ENCODE data around the gene VSIR. TPM values are rescaled to one million over a fixed set of nuclear protein-coding genes. Genes with fewer than 3 reads are reported as not detected.

Gene VSIR
- total and polyA plus RNA-seq, 10 of the 15 experiments (the other 5 are each of a cell fraction or from before 2014, with no cell fraction given) = 0.19 to 12.5 (median 6.7) TPM

DNA sequence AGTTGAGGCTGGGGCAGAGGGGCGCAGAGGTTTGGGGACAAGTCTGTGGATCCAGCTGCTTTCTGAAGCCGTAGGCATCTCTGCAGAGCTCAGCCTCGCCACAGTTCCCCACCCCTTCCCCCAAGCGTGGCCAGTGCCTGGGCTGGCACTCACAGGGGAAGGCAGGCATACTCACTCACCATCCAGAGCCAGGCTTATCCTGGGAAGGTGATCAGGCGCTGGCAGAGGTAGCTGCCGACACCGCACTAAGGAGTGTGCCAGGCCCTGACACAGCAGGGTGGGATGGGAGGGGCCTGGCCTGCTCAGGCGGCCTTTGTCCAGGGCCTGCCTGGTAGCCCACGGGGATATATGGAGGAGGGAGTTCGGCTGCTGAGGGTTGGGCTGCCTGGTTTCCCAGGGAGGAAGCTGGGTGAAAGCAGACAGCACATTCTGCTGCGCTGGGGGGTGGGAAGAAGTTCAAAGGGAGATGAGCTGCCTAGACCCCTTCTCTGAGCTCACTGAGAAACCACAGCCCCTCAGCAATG, 15.9 kb downstream of the VSIR start:
- H3K79me2 ChIP-seq (ENCODE audit: control insufficient read depth, insufficient read depth, low read length) = no peaks in the 10 kb centered on the region
- POLR2A ChIA-PET = interaction anchor here (1.0 to 2.8 kb wide), 4 partner anchors 9 to 24 kb away, joined by 3 to 10 read pairs (median 4); partner anchors contain the start of gene VSIR
- peak overlapping the region; percentile 3; the same call in 1 of the 2 replicates for H3K4me2 ChIP-seq (ENCODE audit: control insufficient read depth, insufficient read depth)
- TF ChIP-seq ZNF384 (IDR thresholded peaks at IDR 0.05; ENCODE audit: borderline replicate concordance, low read depth, low read length) (no peak), TARDBP (IDR thresholded peaks at IDR 0.05; ENCODE audit: borderline replicate concordance) (no peak), ZNF207 (IDR thresholded peaks at IDR 0.05; ENCODE audit: borderline replicate concordance) (no peak), IRF4 (IDR thresholded peaks at IDR 0.05; ENCODE audit: low read depth, low read length) (no peak), SMARCA5 (IDR thresholded peaks at IDR 0.05) (no peak)
- TF ChIP-seq, protein P1, sequence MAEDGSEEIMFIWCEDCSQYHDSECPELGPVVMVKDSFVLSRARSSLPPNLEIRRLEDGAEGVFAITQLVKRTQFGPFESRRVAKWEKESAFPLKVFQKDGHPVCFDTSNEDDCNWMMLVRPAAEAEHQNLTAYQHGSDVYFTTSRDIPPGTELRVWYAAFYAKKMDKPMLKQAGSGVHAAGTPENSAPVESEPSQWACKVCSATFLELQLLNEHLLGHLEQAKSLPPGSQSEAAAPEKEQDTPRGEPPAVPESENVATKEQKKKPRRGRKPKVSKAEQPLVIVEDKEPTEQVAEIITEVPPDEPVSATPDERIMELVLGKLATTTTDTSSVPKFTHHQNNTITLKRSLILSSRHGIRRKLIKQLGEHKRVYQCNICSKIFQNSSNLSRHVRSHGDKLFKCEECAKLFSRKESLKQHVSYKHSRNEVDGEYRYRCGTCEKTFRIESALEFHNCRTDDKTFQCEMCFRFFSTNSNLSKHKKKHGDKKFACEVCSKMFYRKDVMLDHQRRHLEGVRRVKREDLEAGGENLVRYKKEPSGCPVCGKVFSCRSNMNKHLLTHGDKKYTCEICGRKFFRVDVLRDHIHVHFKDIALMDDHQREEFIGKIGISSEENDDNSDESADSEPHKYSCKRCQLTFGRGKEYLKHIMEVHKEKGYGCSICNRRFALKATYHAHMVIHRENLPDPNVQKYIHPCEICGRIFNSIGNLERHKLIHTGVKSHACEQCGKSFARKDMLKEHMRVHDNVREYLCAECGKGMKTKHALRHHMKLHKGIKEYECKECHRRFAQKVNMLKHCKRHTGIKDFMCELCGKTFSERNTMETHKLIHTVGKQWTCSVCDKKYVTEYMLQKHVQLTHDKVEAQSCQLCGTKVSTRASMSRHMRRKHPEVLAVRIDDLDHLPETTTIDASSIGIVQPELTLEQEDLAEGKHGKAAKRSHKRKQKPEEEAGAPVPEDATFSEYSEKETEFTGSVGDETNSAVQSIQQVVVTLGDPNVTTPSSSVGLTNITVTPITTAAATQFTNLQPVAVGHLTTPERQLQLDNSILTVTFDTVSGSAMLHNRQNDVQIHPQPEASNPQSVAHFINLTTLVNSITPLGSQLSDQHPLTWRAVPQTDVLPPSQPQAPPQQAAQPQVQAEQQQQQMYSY (CRISPR knock-in tag; IDR thresholded peaks at IDR 0.05) = no peak
- TF ChIP-seq, protein P2, sequence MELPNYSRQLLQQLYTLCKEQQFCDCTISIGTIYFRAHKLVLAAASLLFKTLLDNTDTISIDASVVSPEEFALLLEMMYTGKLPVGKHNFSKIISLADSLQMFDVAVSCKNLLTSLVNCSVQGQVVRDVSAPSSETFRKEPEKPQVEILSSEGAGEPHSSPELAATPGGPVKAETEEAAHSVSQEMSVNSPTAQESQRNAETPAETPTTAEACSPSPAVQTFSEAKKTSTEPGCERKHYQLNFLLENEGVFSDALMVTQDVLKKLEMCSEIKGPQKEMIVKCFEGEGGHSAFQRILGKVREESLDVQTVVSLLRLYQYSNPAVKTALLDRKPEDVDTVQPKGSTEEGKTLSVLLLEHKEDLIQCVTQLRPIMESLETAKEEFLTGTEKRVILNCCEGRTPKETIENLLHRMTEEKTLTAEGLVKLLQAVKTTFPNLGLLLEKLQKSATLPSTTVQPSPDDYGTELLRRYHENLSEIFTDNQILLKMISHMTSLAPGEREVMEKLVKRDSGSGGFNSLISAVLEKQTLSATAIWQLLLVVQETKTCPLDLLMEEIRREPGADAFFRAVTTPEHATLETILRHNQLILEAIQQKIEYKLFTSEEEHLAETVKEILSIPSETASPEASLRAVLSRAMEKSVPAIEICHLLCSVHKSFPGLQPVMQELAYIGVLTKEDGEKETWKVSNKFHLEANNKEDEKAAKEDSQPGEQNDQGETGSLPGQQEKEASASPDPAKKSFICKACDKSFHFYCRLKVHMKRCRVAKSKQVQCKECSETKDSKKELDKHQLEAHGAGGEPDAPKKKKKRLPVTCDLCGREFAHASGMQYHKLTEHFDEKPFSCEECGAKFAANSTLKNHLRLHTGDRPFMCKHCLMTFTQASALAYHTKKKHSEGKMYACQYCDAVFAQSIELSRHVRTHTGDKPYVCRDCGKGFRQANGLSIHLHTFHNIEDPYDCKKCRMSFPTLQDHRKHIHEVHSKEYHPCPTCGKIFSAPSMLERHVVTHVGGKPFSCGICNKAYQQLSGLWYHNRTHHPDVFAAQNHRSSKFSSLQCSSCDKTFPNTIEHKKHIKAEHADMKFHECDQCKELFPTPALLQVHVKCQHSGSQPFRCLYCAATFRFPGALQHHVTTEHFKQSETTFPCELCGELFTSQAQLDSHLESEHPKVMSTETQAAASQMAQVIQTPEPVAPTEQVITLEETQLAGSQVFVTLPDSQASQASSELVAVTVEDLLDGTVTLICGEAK (IDR thresholded peaks at IDR 0.05; ENCODE audit: borderline replicate concordance) = no peak
- no peak overlapping the region for H3K4me3 ChIP-seq
- no peaks in the 10 kb centered on the region for H4K20me1 ChIP-seq (ENCODE audit: control insufficient read depth, insufficient read depth)
- no peaks in the 10 kb centered on the region for H3K9me3 ChIP-seq (replicated peaks; ENCODE audit: control insufficient read depth, insufficient read depth, low read length)
- WGBS (ENCODE audit: insufficient coverage, insufficient replicate concordance, low lambda C conversion rate, missing lambda C conversion rate) = 55% methylated on average over 10 of the region's 11 CpGs
- CTCF ChIA-PET = interaction anchor here (0.6 to 1.2 kb wide), 3 partner anchors 9 to 394 kb away, joined by 3 to 10 read pairs (median 4); partner anchors contain the start of gene VSIR
- RAD21 ChIA-PET (ENCODE audit: unreplicated experiment) = interaction anchor here (1.4 to 2.0 kb wide), 3 partner anchors 9 to 54 kb away, joined by 5 to 7 read pairs (median 5); partner anchors contain the start of gene VSIR
- H3K27ac ChIP-seq (ENCODE audit: control insufficient read depth, insufficient read depth) = no peak overlapping the region
- FAIRE-seq = no peak
- H2AFZ ChIP-seq (ENCODE audit: control insufficient read depth, low read depth, low read length) = no peak overlapping the region
- no peak for ATAC-seq
- no peak overlapping the region; the same call in 1 of the 2 replicates for H3K9ac ChIP-seq (ENCODE audit: control insufficient read depth, insufficient read depth, low read length)
- in situ Hi-C loops (cut with MboI) (no loop called here), intact Hi-C loops (cut with micrococcal nuclease; ENCODE audit: unreplicated experiment) (no loop called here)
- H3K36me3 ChIP-seq (ENCODE audit: control insufficient read depth in 2 of 2, insufficient read depth in 2 of 2, low read length in 1 of 2) = no peaks in the 10 kb centered on the region; a peak in 1 of 4 replicates
- no TSS peak for BruUV-seq (replicated peaks)
- SMC1A ChIA-PET (ENCODE audit: uncharacterized antibody, unreplicated experiment) = interaction anchor here (0.8 to 3.4 kb wide), 3 partner anchors 11 to 139 kb away, joined by 4 to 21 read pairs (median 5); no protein-coding TSS in a partner anchor
- no peaks in the 10 kb centered on the region; a peak in 1 of 4 replicates for H3K27me3 ChIP-seq (replicated peaks in 1 of 2; ENCODE audit: control insufficient read depth in 2 of 2, insufficient read depth in 2 of 2, low read length in 1 of 2)
- peaks cover 27% of the 10 kb centered on the region for H3K4me1 ChIP-seq (ENCODE audit: control insufficient read depth, insufficient read depth, low read length)
- DNase-seq (ENCODE audit: low read depth, low spot score) = no peak
